Measurements from ENCODE around the gene LCP1. TPM values are rescaled to one million over a fixed set of nuclear protein-coding genes. Genes with fewer than 3 reads are reported as not detected.

The LCP1 gene
- total and polyA plus RNA-seq, 2 donors from 2014 or later = 5.6 to 73.5 TPM

DNA sequence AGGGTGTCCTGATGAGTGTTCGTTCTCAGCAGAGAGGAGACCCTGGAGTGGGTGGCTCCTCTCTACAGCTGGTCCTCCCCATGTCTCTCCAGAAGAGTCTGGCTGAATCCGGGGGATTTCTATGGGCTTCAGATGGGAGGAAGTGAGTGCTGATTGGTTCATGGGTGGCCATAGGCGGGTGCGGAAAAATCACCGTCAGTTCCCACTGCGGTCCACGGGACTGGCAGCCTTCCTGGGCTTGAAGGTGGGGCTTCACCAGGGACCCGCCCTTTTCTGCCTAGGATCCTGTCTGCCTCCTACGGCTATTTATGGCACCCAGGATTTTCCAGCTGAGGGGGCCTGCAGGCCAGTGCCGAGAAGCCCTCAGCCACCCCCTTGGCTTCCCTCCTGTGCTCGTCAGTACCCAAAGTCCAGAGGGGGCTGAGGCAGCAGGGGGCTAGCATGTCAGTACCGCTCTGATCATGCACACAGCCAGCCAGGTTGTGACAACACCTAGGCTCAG is 95.5 kb downstream of the LCP1 start:
- H3K27ac ChIP-seq (ENCODE audit: low read depth in 2 of 2, low read length in 2 of 2) = no peak overlapping the region
- H3K27me3 ChIP-seq (ENCODE audit: control insufficient read depth, insufficient read depth, low read length) = no peaks in the 10 kb centered on the region
- no peak overlapping the region for H3K4me3 ChIP-seq (ENCODE audit: low read length in 3 of 3)
- no peaks in the 10 kb centered on the region for H3K4me1 ChIP-seq (ENCODE audit: control insufficient read depth in 2 of 3, insufficient read depth in 2 of 3, low read depth in 1 of 3, low read length in 3 of 3)
- intact Hi-C loops (cut with DNase I) = no loop called here
- TF ChIP-seq, protein P1, sequence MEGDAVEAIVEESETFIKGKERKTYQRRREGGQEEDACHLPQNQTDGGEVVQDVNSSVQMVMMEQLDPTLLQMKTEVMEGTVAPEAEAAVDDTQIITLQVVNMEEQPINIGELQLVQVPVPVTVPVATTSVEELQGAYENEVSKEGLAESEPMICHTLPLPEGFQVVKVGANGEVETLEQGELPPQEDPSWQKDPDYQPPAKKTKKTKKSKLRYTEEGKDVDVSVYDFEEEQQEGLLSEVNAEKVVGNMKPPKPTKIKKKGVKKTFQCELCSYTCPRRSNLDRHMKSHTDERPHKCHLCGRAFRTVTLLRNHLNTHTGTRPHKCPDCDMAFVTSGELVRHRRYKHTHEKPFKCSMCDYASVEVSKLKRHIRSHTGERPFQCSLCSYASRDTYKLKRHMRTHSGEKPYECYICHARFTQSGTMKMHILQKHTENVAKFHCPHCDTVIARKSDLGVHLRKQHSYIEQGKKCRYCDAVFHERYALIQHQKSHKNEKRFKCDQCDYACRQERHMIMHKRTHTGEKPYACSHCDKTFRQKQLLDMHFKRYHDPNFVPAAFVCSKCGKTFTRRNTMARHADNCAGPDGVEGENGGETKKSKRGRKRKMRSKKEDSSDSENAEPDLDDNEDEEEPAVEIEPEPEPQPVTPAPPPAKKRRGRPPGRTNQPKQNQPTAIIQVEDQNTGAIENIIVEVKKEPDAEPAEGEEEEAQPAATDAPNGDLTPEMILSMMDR (IDR thresholded peaks at IDR 0.05; ENCODE audit: borderline replicate concordance, extremely low read depth, insufficient read depth) = no peak
- FAIRE-seq (no peak), DNase-seq (no peak)
- H3K36me3 ChIP-seq (ENCODE audit: control insufficient read depth in 2 of 3, insufficient read depth in 3 of 3, low read length in 3 of 3) = no peaks in the 10 kb centered on the region
- no peaks in the 10 kb centered on the region for H3K9me3 ChIP-seq (ENCODE audit: control insufficient read depth in 2 of 3, insufficient read depth in 1 of 3, low read length in 3 of 3)
- no peak overlapping the region for H3K9ac ChIP-seq (ENCODE audit: low read length in 3 of 3)

DNA sequence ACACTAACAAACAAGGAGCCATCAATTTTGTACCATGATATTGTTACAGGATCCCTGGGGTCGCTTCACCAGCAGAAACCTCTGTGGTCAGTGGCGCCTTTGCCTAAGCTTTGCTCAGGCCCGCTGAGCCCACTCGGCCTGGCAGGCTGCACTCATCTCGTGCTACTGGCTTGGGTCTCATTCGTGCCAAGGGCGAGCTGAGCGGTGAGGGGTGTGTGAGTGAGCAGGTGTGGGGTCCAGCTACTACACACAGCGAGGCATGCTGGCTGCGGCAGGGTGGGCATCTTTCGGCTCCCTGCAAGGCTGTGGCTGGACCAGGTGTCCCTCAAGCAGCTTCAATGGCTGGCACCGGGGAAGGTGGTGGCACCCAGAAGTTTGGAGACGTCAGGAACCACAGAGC is 96.2 kb downstream of the LCP1 start:
- Histone ChIP-seq H3K27me3 (ENCODE audit: control insufficient read depth, insufficient read depth, low read length) (no peaks in the 10 kb centered on the region), H3K4me3 (ENCODE audit: low read length in 3 of 3) (no peak overlapping the region), H3K36me3 (ENCODE audit: control insufficient read depth in 2 of 3, insufficient read depth in 3 of 3, low read length in 3 of 3) (no peaks in the 10 kb centered on the region), H3K9ac (ENCODE audit: low read length in 3 of 3) (no peak overlapping the region), H3K4me1 (ENCODE audit: control insufficient read depth in 2 of 3, insufficient read depth in 2 of 3, low read depth in 1 of 3, low read length in 3 of 3) (no peaks in the 10 kb centered on the region), H3K27ac (ENCODE audit: low read depth in 2 of 2, low read length in 2 of 2) (no peak overlapping the region), H3K9me3 (ENCODE audit: control insufficient read depth in 2 of 3, insufficient read depth in 1 of 3, low read length in 3 of 3) (no peaks in the 10 kb centered on the region)
- DNase-seq (no peak), FAIRE-seq (no peak)
- TF ChIP-seq, protein P1 (IDR thresholded peaks at IDR 0.05; ENCODE audit: borderline replicate concordance, extremely low read depth, insufficient read depth) = no peak
- intact Hi-C loops (cut with DNase I) = no loop called here

DNA sequence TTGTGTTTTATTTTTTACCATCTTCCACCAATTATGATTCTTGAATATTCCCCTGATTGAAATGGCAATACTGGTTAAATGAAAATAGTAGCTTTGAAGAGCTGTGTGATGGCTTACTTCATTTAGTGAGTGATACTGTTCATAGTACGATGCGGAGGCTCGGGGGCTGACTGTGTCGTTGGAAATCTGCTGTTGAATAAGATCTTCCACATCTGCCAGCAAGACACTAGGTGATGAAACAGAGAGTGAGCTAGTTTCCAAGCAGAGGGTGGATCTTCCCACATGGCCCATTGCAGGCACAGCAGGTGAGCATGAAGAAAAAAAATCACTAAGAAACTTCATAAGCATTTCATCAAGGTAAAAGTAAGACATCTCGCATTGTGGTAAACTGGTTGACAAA is 99.7 kb downstream of the LCP1 start:
- Histone ChIP-seq H3K27ac (ENCODE audit: low read depth in 2 of 2, low read length in 2 of 2) (no peak overlapping the region), H3K27me3 (ENCODE audit: control insufficient read depth, insufficient read depth, low read length) (no peaks in the 10 kb centered on the region), H3K36me3 (ENCODE audit: control insufficient read depth in 2 of 3, insufficient read depth in 3 of 3, low read length in 3 of 3) (no peaks in the 10 kb centered on the region), H3K4me3 (ENCODE audit: low read length in 3 of 3) (no peak overlapping the region), H3K4me1 (ENCODE audit: control insufficient read depth in 2 of 3, insufficient read depth in 2 of 3, low read depth in 1 of 3, low read length in 3 of 3) (no peaks in the 10 kb centered on the region), H3K9me3 (ENCODE audit: control insufficient read depth in 2 of 3, insufficient read depth in 1 of 3, low read length in 3 of 3) (no peaks in the 10 kb centered on the region), H3K9ac (ENCODE audit: low read length in 3 of 3) (no peak overlapping the region)
- no peak for FAIRE-seq
- intact Hi-C loops (cut with DNase I) = no loop called here
- no peak for DNase-seq
- TF ChIP-seq, protein P1 (IDR thresholded peaks at IDR 0.05; ENCODE audit: borderline replicate concordance, extremely low read depth, insufficient read depth) = no peak

DNA sequence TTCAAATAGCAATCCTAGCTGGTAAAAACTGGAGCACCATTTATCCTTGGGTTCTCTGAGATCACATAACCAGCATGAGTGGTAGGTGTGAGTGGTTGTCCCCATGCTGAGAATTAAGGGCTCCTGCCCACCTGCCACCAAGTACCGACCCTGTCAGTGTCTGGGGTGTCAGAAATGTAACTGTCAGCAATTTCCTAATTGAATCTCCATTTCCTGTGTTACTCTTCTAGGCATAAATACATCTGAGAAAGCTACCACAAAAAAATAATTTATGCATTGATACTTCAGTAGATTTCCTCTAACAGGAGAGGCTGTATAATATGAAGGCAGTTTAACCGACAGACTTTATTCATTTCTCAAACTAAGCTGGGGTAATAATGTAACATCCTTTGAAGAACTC is 102.2 kb downstream of the LCP1 start:
- Histone ChIP-seq H3K4me3 (ENCODE audit: low read length in 3 of 3) (no peak overlapping the region), H3K9ac (ENCODE audit: low read length in 3 of 3) (no peak overlapping the region), H3K4me1 (ENCODE audit: control insufficient read depth in 2 of 3, insufficient read depth in 2 of 3, low read depth in 1 of 3, low read length in 3 of 3) (no peaks in the 10 kb centered on the region), H3K27ac (ENCODE audit: low read depth in 2 of 2, low read length in 2 of 2) (no peak overlapping the region), H3K27me3 (ENCODE audit: control insufficient read depth, insufficient read depth, low read length) (no peaks in the 10 kb centered on the region), H3K9me3 (ENCODE audit: control insufficient read depth in 2 of 3, insufficient read depth in 1 of 3, low read length in 3 of 3) (no peaks in the 10 kb centered on the region), H3K36me3 (ENCODE audit: control insufficient read depth in 2 of 3, insufficient read depth in 3 of 3, low read length in 3 of 3) (no peaks in the 10 kb centered on the region)
- TF ChIP-seq, protein P1 (IDR thresholded peaks at IDR 0.05; ENCODE audit: borderline replicate concordance, extremely low read depth, insufficient read depth) = no peak
- no peak for DNase-seq
- no peak for FAIRE-seq
- intact Hi-C loops (cut with DNase I) = no loop called here
